RWPE1 (cell line): ENCODE measurements around the gene EFCAB14.

ENCODE experiments used
- CTCF ChIA-PET: fragments of 350-600 bp; sonication (Branson Sonifier 250); formaldehyde crosslinking; extraction: SDS; loops from one replicate; lab custom pipeline; 2021; lab: Yijun Ruan, JAX
- POLR2A ChIA-PET: fragments of 400-600 bp; formaldehyde crosslinking; extraction: SDS; loops from one replicate; lab custom pipeline; 2020; ENCODE audit warnings: antibody characterized with exemption; ENCODE audit not compliant: low non-redundant PET; lab: Yijun Ruan, JAX
- DNase-seq: peaks from one replicate; pipeline ENCODE4 v3.0.0; 2012; ENCODE audit warnings: low spot score
- H3K27ac ChIP-seq: fragments of 450-650 bp; 2 replicates; pipeline ENCODE4 v1.5.1; 2017
- CTCF ChIP-seq: fragments of 450-650 bp; conservative IDR thresholded peaks from 2 replicates; pipeline ENCODE4 v1.5.1; 2017; ENCODE audit warnings: low read depth, mild to moderate bottlenecking

The EFCAB14 gene

GRCh38 chr1:46650491-46650890 is 68.4 kb downstream of the EFCAB14 start:
- H3K27ac ChIP-seq = no peak overlapping the region
- DNase-seq = no peak
- no peak for TF ChIP-seq CTCF
- POLR2A ChIA-PET = no interaction called here
- CTCF ChIA-PET = no interaction called here

- H3K27ac ChIP-seq = no peak overlapping the region
- ChIA-PET POLR2A (no interaction called here), CTCF (no interaction called here)
- no peak for DNase-seq
- TF ChIP-seq CTCF = no peak
Observed at GRCh38 chr1:46649764-46650163, 69.2 kb downstream of the EFCAB14 start.

- no peak for TF ChIP-seq CTCF
- DNase-seq = no peak
- CTCF ChIA-PET = no interaction called here
- H3K27ac ChIP-seq = no peak overlapping the region
- POLR2A ChIA-PET = no interaction called here
Observed at GRCh38 chr1:46647611-46648010, 71.3 kb downstream of the EFCAB14 start.

- ChIA-PET POLR2A (interaction anchor here (0.7 kb wide), 1 partner anchor 30 kb away, joined by 4 read pairs; the partner anchor contains the start of gene MOB3C), CTCF (no interaction called here)
- H3K27ac ChIP-seq = no peak overlapping the region
- TF ChIP-seq CTCF = no peak
- no peak for DNase-seq
Observed at GRCh38 chr1:46646844-46647243, 72.1 kb downstream of the EFCAB14 start.

GRCh38 chr1:46646331-46646730 is 72.6 kb downstream of the EFCAB14 start:
- TF ChIP-seq CTCF = no peak
- ChIA-PET POLR2A (no interaction called here), CTCF (no interaction called here)

GRCh38 chr1:46645815-46646214 is 73.1 kb downstream of the EFCAB14 start:
- H3K27ac ChIP-seq = no peak overlapping the region
- CTCF ChIA-PET = no interaction called here
- no peak for DNase-seq
- no peak for TF ChIP-seq CTCF
- POLR2A ChIA-PET = no interaction called here

More at GRCh38 chr1:46646331-46646730, 72.6 kb downstream of the EFCAB14 start:
- DNase-seq = no peak
- no peak overlapping the region for H3K27ac ChIP-seq
